Activated naive CD4-positive, alpha-beta T cell (primary cell): ENCODE data around the gene MAN2A1.
"Not testable (repeated sequence)": the region's sequence is repeated elsewhere in the genome, so short reads cannot be mapped to it uniquely, and the experiment has no call there.

Source experiments
- DNase-seq, 4 experiments: peaks; one replicate each; lab custom pipeline; 2025; lab: John Stamatoyannopoulos, UW

MAN2A1 gene

DNA sequence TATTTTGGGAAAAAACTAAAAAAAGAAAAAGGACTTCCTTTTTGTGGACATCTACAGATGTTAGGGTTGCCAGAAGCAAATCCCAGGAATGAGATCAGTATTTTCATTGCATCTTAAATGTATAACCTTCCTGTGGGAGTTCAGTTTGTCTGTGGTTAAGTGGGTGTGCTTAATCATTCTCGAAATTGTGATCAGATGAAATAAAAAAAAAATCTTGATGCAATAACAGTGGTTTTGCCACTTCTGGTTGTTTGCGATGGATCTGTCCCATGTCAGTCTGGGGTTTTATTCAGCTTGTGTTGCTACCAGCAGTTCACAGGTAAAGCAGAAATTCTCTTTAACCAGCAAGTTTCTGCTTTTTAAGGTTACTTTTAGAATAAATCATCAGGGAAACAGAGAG, 179.0 kb downstream of the MAN2A1 start:
- DNase-seq: no peak

DNA sequence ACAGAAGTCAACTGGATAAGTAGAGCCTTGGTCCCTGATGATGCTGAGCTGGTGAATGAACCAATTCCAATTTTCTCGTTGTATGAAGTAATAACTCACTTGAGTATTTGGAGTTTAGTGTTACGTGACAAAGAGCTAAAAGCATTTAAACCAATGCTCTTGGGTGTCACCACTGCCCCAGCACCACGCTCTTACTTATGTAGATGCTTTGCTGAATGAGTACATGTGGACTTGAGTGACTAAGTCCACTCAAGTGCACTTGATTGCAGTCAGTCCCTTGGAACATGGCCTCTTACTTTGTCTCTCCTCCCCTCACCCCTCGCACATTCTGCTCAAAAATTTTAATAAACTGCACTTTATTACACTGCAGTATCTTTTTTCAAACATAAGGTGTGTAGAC, 184.0 kb downstream of the MAN2A1 start:
- DNase-seq: no peak

DNA sequence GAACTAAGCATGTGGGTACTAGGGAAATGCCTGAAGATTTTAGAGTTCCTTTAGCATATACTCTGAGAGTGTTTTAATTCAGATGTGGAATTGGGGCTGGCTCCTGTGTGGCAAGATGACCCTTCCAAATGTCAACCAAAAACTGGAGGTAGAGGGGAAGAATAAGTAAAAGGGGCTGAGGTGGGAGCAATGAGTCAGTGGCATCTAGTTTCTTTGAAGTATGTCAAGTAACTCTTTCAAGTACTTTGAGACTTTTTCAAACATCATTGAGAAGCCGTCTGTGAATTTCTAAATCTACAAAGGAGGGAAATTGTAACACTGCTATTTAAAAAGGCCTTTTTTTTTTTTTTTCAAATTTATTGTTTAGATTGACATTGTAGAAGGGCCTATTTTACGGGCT, 184.4 kb downstream of the MAN2A1 start:
- no peak for DNase-seq

DNA sequence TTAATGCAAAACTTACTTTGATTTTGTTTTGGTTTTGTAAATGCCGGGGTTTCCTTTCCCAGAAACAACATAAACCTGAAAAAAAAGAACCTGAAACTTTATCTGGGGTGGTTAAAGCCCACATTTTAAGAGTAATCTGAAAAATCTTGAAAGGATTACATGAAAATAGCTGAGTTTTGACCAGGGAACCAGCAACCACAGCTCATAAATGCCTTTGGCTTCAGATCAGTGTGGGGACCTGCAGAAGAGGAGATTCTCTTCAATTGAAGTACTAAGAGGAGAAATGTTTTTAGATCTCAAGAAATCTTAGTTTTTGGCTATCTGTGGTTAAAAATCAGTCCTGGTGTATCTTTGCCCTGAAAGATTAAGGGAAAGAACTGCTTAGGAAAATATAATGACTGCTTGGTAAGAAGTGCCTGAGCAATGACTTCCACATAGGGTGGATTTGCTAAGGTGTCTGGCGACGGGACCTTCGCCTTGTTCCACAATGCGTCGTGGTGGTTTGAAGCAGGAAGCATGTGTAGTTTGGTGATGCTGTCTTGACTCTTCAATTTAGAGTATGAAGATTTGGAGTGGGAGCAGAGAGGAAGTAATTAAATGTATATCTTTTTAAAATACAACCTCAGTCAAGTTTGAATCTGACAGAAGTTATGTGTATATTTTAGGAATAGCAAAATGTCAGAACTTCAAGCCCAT, 186.5 kb downstream of the MAN2A1 start:
- no peak for DNase-seq

DNA sequence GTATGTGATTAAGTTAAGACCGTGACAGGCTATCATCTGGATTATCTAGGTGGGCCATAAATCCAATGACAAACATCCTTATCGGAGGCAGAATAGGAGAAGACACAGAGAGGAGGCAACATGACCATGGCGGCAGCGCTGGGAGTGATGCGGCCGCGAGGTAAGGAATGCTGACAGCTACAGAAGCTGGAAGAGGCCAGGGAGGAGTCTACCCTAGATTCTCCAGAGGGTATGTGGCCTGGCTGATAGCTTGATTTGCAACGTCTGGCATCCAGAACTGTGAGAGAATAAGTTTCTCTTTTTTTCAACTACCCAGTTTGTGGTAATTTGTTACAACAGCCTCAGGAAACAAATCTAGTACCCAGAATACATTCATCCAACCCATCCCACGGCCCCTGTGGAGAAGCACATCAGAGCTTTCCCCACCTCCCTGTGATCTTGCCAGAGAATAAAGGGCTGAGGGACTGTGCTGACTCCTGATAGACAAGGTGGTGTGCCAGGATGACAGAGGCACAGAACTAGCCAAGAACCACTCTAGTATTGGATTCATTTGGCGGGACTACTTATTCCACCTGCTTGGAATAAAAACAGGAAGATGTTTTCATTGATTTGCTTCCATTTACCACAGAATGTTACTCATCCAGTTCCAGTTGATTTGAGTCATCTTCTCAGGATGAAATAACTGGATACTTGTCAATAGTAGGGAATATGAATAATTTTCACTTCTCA, 187.4 kb downstream of the MAN2A1 start:
- DNase-seq: no peak

DNA sequence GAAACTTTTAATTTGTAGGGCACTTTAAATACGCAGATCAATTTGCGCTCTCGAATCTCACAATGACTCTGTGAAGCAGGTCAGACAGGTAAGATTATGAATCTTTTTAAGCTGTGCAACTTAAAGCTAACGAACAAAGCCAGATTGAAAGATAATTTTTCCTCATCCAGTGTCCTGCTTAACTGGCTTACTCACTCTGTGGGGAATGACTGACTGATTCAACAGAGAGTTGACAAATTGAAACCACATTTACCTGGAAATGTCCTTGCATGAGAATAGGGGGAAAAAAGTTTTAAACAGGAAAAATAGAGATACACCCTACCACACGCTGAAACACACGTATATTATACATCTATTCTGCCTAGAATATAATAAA, 187.9 kb downstream of the MAN2A1 start:
- DNase-seq: no peak

DNA sequence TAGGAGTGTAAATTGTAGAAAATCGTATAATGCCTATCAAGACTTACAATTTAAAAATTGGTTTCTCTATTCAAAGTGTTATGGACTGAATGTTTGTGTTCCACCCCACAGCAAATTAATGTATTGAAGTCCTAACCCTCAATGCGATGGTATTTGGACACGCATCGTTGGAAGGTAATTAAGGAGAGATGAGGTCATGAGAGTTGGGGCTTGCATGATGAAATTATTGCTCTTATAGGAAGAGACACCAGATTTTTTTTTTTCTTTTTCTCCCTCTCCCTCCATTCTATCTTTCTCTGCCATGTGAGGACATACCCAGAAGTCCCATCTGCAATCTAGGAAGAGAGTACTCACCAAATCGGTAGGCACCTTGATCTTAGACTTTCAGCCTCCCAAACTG, 189.2 kb downstream of the MAN2A1 start:
- DNase-seq: no peak

DNA sequence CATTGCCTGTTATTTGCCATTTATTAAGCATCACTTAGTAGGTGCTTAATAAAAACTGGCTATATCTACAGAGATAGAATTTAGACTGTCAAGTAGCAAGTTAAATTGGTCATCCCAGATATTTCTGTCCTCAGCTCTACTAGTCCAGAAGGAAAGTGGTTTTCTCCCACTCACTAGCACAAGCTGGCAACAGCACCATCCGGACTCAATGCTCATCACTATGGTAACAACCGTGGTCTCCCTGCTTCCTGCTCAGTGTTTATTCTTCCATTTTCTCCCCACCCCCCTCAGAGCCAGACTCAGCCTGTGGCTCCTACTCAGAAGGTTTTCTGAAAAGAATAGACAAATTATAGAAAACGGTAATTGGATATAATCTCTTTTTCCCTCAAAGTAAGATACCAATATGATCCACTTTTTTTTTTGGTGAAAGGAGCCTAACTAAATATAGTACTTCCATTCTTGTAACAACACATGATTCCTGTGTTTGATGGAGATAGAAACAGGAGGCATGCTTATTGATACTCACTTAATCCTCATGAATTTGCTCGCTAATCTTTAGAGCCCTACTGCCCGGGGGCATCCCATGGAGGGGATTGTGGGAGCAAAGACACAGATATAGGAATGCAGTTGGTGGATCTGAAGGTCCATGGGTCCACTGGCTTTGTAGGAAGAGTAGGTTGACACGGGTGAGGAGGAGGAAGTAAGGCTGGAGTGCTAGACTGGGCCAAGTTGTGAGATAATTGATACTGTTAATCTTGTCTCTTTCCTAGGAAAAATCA, 191.4 kb downstream of the MAN2A1 start:
- DNase-seq: no peak

DNA sequence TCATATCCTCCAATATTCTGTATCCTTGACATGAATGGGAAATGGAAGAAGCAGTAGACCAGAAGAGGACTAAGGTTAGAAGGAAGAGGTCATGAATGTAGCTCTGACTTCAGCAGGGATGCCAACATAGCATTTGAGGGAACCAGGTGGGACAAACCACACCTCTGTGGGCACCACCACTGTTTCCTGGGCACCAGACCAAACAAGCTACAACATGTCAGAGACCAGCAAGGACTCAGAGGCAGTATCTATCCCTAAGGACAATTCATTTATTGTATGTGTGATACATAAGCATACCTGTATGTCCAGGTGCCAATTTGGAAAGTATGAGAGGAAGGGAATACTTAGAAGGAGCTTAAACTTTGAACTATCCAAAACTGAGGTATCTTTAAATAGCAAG, 192.8 kb downstream of the MAN2A1 start:
- DNase-seq: no peak

DNA sequence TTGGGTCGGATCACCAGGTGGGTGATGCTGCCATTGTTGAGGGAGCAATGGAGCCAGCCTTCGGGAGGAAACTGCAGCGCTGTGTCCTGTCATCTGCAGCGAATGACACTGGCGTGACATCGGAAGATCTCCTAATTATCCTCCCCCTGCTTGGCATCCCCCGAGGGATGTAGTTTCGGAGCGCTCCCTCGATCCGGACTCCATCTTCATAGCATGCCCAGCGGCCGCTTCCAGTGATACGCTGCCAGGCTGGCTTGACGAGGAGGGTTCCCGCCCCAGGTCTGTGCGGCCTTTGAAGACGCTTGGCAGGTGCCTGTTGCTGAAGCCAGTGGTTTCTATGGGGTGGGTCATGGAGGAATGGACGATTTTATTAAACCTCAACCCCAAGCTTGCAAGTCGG, 194.9 kb downstream of the MAN2A1 start:
- no peak for DNase-seq

DNA sequence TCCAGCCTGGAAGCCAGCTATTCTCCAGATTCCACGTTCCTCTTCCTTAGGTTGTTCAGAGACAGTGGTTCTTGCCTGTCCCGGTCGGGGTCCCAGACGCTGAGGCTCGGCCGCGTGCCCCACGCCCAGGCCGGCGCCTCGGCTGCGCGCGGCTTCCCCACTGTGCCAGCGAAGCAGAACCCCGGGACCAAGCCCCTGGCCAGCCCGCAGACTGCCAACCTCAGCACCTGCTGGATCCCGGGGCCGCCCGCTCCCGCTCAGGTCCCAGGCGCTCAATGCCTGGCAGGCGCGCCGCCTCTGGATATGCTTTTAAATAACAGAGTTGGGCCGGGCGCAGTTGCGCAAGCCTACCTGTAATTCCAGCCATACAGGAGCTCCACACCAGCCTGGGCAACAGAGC, 195.5 kb downstream of the MAN2A1 start:
- no peak for DNase-seq

DNA sequence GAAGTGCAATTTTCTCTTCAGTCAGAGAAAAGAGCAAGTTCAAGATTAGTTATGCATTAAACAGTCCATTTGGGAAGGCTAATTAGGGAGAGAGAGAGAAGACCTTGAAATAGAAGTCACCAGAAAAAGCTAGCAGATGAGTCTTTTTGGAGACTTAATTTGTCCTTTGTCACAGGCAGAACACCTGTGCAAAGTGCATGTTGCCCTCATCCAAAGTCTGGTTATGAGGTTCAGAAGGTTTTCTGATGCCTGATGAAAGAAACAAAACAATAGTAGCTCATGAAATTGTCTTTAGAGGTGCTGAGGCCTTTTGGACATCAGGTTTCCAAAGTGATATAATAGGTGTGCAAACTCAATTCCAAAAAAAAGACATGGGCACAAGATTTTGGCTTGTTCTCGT, 199.3 kb downstream of the MAN2A1 start:
- no peak for DNase-seq

DNA sequence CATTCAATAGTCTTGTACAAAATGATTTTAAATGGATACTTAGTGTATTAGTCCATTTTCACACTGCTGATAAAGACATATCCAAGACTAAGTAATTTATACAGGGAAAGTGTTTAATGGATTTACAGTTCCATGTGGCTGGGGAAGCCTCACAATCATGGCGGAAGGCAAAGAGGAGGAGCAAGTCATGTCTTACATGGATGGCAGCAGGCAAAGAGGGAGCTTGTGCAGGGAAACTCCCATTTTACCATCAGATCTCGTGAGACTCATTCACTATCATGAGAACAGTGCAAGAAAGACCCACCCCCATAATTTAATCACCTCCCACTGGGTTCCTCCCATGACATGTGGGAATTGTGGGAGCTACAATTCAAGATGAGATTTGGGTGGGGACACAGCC, 203.5 kb downstream of the MAN2A1 start:
- DNase-seq: not testable (repeated sequence)

DNA sequence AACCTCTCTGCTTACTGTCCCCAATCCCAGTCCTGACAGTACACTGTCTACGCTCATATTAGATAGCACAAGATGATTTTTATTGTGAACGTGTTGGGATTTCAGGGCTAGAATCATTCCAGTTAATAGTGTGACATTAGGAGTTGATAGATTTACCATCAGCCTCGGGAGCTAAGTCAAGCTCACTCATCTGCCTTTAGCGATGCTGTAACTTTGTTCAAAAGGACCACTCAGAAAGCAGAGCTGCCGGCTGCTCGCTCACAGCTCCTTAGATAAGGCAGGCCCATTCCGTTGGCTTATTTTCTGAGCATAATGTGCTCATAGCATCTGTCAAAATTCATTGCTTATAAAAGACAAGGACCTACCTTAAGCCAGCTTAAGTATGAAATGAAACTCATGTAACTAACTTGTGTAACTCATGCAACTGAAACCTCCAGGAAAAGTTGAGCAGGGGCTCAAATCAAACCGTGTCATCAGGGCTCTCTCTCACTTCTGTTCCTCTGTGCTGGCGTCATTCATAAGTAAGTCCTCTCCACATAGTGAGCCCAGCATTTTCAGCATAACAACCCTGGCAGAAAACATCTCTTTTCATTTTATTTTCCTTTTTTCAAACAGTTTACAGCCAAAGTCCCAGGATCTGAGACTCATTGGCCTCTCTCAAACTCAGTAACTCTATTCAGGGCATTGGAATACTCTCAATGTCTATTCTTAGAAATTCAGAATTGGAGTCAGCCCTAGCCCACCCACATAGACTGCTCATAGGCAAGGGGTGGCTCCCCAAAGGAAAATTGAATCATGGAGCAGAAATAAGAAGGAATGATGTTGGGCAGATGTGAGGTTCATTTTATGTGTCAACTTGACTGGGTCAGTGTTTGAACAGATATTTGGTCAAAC, 208.8 kb downstream of the MAN2A1 start:
- no peak for DNase-seq

DNA sequence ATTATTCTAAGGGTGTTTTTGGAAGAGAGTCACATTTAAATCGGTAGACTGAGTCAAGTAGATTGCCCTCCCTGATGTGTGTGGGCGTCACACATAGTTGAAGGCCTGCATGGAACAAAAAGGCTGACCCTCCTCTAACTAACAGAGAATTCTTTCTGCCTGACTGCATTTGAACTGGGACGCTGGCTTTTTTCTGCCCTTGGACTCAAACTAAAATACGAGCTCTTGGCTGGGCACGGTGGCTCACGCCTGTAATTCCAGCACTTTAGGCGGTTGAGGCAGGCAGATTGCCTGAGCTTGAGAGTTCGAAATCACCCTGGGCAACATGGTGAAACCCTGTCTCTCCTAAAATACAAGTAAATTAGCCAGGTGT, 209.4 kb downstream of the MAN2A1 start:
- no peak for DNase-seq

DNA sequence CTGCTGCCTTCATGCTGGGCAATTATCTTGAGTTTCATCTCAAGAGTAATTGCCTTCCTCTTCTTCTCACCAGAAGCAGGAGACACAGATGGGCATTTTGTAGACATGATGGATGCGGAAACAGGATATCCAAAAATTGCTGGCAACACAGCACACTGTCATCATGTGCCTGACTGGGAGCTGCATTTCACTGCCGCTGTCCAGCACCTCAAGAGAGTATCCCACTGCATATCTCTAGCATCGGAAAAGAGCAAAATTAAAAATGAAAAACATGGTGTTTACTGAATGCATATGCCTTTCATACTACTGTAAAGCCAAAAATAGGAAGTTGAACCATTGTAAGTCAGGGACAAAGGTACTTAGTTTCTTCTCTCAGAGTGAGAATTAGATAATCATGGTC, 210.7 kb downstream of the MAN2A1 start:
- DNase-seq: no peak

DNA sequence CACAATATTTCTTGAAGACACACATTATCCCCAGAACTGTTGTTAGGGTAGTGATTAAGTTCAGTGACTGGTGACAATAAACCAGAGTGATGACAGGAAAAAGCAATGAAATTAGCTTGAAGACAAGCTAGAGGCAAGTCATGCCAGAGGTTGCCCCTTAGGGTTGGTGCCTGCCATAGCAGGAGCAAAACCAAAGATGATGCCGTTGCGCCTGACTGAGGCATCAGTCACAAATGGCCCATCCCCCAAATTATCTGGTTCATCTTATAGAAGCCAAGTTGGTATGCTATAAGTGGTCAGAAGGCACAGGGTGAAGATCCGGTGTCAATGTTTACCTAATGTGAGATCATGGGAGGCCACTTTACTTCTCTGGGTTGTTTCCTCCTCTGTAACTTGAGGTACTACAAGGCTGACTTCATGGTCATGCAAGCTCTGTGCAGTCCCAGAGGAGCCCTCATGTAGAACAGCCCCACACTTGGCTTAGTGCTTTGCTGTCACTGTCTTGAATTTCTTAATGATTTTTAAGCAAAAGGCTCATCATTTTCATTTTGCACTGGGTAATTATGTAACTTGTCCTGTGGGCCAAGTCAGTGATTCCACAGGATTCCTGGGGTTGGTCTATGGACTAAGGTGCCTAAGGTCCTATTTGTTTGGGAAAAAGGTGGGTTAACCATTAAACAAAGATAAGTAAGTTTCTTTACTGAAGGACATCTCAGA, 211.3 kb downstream of the MAN2A1 start:
- DNase-seq: no peak

DNA sequence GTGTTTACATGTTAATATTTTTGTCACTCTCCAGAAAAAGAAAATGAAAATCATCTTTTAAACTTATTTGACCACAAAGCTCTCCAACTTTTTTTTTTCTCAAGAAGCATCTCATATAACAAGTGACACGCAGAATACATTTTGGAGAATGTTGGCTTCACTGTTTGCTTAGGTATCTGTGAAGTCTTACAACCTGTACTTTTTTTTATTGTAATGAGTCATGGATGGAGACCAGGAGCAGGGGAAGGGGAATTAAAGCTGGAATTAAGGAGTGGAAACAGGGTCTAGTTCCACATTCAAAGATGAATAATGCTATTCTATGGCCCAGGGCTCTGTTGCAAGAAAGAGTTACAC, 211.9 kb downstream of the MAN2A1 start:
- DNase-seq: no peak

DNA sequence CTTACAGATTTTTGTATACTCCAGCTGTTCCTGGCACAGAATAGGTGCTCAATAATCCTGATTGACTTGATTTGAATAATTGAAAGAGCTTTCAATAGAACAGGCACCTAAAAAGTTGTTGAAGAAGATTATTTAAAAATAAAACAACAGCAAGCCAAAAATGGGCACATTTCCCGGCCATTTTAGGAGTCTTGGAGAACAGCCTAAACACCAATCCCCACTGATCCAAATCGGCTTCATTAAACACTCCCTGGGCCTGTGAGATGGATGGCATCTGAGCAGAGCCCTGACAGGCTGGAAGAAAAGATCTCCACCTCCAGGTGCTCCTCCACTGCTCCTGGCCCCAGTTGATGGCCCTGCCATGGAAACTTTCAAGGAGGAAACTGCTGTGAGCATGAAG, 213.3 kb downstream of the MAN2A1 start:
- no peak for DNase-seq

DNA sequence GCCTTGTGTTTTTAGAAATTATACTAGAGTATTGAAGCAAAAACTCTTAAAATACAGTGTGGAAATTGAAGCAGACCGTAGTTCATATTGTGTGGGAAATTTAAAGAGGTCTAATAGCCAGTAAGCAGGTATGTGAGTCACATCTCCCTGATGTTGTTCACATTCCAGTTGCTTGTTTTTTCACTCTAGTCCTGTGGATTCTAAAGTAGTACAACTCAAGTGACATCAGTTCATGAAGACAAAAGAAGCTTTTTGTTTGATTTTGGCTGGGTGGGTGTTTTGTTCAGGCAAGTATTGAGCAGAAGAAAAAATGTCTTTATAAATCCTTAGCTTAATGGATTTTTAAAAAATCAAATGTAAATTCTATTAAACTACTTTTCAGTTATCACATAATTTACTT, 216.2 kb downstream of the MAN2A1 start:
- DNase-seq: no peak

DNA sequence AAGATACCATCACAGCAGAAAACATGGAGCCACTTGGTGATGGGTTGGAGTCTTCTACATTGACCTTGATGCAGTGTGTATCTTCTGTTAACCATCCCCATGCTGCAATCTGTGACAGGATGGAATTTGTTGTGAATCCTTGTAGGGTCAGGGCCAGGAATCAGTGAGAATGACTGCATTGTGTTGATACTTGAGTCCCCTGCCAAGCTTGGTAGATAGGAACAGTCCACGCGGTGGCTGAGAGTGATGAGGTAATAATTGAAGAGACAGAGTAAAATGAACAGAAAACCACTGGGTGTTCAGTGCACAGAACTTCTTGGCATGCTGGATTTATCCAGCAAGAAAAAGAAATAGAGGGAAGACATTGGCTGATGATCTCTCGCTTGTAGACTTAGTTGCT, 217.5 kb downstream of the MAN2A1 start:
- DNase-seq: no peak

DNA sequence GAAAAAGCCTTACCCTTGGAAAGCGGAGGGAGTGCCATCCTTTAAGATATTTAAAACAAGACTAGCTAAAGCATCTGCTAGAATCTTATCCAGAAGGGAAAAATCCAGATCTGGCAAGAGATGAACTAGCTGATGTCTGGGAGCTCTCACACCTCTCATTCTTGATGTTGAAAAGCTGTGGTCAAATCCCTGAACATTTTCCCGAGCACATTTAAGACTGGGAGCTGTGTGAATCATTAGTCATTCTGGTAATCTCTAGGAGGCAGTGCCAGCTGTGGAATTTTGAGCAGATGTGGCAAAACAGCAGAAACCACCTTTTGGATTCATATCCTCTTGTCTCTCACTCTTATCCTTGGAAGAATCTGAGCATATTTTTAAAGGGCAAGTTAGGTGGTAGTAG, 218.0 kb downstream of the MAN2A1 start:
- DNase-seq: no peak
